Testis (tissue), 2 donors: ENCODE data around the gene TPCN2.

Experiments used
- POLR2A ChIP-seq: fragments of 450-650 bp; IDR thresholded peaks from one replicate; pipeline ENCODE4 v1.6.1; 2017; ENCODE audit warnings: antibody characterized with exemption, mild to moderate bottlenecking, moderate library complexity
- TF ChIP-seq, protein P1 (sequence below), 3 experiments: fragments of 450-650 bp in 2 of 3; fragments of 200-600 bp in 1 of 3; sonication (generic) in 1 of 3; IDR thresholded peaks; one replicate each; pipeline ENCODE4 v1.5.1; 2016 to 2019; ENCODE audit warnings: antibody characterized with exemption in 3 of 3, mild to moderate bottlenecking in 2 of 3, moderate library complexity in 1 of 3

DNA sequence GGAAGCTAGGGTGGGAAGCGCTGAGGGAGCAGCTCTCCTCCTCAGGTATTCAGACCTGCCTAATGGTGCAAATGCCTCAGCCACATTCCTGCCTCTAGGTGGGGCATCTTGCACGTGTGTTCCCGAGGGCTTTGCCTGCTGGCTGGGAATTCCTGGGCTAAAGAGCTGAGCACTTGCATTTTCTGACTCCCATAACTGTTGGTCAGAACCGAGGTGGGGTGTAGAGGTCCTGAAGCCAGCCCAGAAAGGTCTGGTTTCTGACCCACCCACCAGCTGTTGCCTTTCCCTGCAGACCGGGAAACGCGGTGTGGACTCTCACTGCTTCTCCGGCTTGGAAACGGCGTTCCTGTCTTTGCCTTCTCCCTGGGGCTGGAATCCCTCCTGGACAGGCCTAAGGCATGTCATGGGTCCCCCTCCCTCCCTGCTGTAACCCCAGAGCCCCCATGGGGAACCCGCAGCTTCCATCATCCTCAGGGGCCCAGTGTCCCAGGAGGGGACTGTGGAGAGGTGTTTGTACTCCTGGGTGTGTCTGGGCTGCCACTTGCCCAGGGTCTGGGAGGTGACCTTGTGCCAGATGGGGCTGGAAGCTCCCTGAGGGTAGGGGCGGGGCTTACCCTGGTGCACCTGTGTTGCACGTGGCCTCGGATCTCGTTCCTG is 83.0 kb downstream of the TPCN2 start:
- TF ChIP-seq, protein P1, sequence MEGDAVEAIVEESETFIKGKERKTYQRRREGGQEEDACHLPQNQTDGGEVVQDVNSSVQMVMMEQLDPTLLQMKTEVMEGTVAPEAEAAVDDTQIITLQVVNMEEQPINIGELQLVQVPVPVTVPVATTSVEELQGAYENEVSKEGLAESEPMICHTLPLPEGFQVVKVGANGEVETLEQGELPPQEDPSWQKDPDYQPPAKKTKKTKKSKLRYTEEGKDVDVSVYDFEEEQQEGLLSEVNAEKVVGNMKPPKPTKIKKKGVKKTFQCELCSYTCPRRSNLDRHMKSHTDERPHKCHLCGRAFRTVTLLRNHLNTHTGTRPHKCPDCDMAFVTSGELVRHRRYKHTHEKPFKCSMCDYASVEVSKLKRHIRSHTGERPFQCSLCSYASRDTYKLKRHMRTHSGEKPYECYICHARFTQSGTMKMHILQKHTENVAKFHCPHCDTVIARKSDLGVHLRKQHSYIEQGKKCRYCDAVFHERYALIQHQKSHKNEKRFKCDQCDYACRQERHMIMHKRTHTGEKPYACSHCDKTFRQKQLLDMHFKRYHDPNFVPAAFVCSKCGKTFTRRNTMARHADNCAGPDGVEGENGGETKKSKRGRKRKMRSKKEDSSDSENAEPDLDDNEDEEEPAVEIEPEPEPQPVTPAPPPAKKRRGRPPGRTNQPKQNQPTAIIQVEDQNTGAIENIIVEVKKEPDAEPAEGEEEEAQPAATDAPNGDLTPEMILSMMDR (IDR thresholded peaks at IDR 0.05): peak; percentile 73 to 87 (median 87)
- TF ChIP-seq POLR2A: no peak
